HG03460 (cell line): ENCODE results near the gene C19orf85.
"Not testable (repeated sequence)": the region's sequence is repeated elsewhere in the genome, so short reads cannot be mapped to it uniquely, and the experiment has no call there.

Experiments
- ATAC-seq: cut with Tn5 transposase; IDR thresholded peaks from one replicate; pipeline ENCODE4 v1.9.1; 2021; ENCODE audit not compliant: unreplicated experiment

Gene C19orf85

GRCh38 chr19:55459950-55460657 lies 4.4 kb downstream of the C19orf85 start:
- ATAC-seq: no peak

DNA sequence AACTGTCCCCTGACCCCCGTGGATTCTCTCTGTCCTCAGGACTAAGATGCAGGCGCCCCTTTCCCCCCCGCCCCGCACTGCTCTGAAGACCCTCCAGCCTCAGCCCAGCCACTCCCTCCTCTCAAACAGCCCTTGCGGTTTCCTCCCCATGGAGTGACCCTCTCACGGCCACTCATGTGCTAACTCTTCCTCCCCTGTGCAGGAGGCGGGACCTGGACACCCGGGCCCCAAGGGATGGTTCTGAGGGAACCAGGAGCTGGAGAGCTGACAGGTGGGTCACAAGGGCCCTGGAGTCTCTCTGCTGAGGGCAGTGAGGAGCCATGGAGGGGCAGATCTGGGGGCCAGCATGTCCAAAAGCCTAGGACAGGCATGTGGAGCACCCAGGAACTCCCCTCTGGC lies 5.0 kb downstream of the C19orf85 start:
- ATAC-seq: no peak

- no peak for ATAC-seq
Observed at GRCh38 chr19:55457683-55458457, 6.7 kb downstream of the C19orf85 start.

DNA sequence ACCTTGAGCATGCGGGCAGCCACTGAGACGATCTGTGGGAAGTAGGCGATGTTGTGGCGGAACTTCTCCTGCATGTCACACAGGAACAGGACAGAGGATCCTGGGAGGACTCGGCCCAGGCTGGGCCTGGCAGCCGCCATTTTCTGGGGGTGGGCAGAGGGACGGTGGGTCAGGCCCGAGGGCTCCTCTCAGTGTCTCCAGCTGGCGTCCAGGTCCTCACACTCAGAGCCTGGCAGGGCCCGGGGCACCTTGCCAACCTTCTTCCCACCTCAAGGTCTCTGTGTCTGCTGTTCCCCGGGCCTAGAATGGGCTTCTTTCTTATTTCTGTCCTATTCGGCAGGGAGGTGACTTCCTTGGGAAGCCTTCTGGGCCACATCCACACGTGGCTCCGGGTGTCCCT lies 8.2 kb downstream of the C19orf85 start:
- no peak for ATAC-seq

DNA sequence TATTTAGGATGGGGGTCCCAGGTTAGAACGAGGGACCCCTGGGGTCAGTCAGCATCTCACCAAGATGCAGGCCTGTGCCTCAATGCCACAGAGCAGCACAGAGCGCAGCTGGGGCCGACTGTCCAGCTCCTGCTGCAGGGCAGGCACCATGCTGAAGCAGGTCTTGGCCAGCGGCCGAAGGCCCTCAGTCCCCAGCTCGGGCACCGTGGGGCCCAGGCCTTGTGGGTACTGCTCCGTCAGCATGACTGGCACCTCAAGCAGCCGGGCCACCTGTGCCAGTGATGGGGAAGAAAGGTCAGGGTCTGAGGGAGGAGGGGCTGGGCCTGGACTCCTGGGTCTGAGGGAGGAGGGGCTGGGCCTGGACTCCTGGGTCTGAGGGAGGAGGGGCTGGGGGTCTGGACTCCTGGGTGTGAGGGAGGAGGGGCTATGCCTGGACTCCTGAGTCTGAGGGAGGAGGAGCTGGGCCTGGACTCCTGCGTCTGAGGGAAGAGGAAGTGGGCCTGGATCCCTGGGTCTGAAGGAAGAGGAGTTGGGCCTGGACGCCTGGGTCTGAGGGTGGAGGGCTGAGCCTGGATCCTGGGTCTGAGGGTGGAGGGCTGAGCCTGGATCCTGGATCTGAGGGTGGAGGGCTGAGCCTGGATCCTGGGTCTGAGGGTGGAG lies 8.8 kb downstream of the C19orf85 start:
- ATAC-seq: no peak

DNA sequence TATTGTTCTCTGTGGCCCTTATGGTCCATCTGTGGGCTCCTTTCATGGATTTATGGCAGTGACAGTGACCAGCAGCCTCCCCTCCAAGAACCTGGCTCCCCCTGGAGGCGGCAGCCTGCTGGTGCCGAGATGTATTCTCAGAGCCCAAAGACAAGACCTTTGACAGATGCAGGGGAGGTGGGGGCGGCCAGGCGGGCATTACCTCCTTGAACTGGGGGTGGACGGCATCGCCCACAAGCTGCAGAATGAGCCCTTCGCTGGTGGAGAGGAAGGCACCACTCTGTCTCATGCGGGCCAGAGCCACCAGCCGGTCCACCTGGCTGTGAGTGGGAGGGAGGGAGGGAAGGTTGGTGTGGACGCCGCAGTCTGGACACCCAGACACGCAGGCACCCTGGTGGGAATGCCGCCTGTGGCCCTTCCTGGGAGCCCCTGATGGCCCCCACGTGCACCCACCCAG lies 9.7 kb downstream of the C19orf85 start:
- ATAC-seq: no peak

GRCh38 chr19:55453511-55454260 lies 10.9 kb downstream of the C19orf85 start:
- ATAC-seq: no peak

GRCh38 chr19:55452749-55453346 lies 11.7 kb downstream of the C19orf85 start:
- ATAC-seq: no peak

DNA sequence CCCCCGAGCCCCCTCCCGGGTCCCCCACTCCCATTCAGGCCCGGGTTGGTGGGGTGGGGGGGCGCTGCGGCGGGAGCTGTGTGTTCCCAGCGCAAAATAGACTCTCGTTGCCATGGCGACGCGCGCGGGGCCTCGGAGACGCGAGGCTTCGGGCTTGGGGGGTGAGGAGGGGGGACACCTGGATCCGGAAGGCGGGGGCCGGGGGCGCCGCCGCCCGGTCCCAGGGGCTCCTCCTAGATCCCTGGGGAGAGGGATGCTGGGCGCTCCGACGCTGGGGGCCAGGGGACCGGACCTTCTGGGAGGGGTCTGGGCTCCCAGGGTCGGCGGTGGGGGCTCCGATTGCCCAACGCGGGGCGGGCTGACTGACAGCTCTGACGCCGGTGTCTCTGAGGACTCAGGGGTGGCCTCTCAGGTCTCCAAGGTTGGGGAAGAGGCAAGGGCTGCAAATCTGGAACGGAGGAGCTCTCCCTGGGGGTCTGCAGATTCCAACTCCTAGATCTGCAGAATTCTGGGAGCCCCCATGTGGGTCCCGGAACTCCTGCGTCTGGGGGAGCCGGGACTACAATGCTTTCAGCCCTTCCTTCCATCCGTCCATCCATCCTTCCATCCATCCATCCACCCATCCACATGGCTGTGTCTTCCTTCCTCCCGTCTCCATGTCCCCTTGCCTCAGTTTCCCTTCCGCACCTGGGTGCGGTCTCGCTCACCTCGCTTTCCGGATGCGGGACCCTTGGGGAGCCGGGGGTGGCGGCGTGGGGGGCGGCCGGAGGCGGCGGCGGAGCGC lies 12.4 kb downstream of the C19orf85 start:
- ATAC-seq: no peak

DNA sequence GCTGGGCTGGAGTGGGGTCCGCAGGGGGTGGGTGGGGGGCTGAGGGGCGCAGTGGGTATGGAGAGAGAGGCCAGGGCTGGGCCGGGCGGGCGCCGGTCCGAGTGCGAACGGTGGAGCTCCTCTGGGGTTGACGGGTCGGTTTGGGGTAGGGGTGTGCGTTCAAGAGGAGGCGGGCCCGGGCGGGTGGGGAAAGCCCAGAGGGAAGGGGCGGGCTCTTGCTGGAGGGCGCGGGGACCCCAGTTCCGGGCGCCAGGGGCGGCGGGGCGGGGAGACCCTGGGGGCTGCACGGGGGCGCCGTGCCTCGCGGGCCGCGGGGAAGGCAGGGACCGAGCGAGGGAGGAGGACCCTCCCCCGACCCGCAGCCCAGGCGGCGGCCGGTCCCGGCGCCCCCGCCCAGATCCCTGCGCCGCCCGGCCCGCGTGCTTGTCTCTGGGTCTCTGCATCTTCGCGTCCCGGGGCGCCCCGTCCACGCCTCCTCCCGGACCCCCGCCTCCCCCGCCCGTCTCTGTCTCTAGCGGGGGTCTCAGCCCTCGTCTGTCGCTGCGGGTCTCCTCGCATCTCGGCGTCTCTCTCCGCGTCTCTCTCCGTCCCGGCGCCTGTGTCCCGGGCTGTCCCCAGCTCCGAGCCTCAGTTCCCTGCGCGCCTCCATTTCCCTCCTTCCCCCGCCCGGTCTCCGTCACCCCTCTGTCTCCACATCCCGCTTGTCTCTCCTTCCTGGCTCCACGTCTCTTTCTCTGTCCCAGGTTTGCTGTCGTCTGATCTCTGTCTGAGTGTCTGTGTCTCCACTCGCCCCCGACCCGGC lies 13.2 kb downstream of the C19orf85 start:
- ATAC-seq: no peak

DNA sequence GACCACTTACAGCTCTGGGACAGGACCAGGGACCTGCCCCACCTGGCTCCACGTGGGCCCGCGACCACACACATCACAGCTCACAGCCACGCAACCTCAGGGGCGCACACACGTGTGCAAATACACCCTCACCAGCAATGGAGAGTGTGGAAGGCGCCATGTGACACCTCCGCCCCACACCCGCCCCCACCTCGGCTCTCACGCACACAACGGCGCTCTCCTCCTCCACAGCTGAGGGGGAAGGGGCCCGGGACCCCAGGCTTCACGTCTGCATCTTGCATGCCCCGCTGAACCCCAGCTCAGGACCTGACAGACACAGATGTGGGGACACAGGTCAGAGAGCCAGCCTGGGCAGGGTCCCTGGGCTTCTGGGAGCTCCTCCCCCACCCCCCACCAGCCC lies 15.1 kb downstream of the C19orf85 start:
- no peak for ATAC-seq

- not testable (repeated sequence) for ATAC-seq
Observed at GRCh38 chr19:55448175-55448490, 16.4 kb downstream of the C19orf85 start.

- ATAC-seq: no peak
Observed at GRCh38 chr19:55447421-55448174, 17.0 kb downstream of the C19orf85 start.

DNA sequence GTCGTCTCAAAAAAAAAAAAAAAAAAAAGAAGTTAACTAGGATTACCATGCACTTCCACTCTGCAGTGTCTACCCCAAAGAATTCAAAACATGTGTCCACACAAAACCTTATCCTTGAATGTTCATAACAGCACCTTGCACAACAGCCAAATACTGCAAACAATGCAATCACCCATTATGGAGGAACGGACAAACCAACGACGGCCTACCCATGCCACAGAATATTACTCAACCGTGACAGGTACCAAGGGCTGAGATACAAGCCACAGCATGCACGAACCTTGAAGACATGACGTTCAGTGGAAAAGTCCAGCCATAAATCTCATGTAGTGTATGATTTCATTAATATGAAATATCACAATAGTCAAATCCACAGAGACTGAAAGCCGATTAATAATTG lies 18.5 kb downstream of the C19orf85 start:
- no peak for ATAC-seq

GRCh38 chr19:55444646-55445045 lies 19.9 kb downstream of the C19orf85 start:
- no peak for ATAC-seq

DNA sequence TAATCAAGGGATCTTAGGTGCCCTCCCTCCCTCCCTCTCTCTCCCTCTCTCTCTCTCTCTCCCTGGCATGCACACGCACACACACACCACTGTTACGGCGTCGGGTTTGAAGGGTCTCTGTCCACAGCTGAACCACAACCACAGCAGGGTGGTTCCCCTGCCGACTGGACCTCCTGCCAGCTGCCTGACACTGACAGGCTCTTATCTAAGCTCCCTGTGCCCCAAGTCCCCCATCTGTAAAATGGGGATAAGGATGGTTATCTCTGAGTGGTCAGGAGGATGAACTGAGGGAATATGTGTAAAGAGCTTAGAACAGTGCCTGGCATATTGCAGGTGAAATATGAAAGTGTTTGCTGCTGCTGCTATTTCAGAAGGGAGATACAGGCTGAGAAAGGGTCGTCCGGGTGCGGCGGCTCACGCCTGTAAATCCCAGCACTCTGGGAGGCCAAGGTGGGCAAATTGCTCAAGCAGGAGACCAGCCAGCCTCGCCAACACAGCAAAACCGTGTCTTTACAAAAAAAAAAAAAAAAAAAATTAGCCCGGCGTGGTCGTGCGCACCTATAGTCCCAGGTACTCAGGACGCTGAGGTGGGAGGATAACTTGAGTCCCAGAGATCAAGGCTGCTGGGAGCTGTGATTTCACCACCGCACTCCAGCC lies 20.6 kb downstream of the C19orf85 start:
- no peak for ATAC-seq

DNA sequence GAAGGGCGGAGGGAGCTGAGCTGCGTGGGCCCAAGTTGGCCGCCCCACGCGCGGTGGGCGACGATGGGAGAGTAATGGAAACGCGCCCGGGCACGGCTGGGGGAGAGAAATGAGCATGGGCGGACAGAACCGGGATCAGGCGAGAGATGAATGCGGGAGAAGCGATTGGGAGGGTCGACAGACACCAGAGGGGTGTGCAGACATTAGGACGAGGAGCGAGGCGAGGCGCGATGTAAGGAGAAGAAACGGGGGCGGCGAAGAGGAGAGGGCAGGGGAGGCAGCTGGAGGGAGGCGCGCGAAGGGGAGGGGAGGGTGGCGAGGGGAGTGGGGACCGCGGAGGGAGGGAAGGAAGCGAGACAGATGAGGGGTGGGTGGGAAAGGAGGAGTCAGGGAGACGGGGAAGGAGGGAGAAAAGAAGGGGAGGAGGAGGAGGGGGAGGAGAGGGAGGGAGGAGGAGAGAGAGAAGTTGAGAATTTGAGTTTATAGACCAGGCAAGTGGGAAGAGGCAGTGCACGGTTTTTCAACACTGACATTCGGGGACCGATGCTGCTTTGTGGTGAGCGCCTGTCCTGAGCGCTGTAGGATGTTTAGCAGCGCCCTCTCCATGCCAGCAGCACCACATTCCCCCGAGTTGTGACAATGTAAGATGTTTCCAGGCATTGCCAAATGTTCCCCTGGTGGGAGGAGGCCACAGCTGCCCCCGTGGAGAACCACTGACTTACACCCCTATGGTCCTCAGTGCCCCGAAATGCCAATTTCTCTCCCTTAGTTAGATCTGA lies 21.3 kb downstream of the C19orf85 start, which contains the start of gene SHISA7:
SHISA7 (minus strand) TSS at position 256 of the 779 bp plus-strand sequence. CDS start 437 bp downstream, outside the sequence.
- ATAC-seq: no peak
